ENCODE measurements around the gene APOB. TPM values are rescaled to one million over a fixed set of nuclear protein-coding genes. Genes with fewer than 3 reads are reported as not detected.

The APOB gene
- total RNA-seq, 1 donor from 2014 or later, result not detected

DNA sequence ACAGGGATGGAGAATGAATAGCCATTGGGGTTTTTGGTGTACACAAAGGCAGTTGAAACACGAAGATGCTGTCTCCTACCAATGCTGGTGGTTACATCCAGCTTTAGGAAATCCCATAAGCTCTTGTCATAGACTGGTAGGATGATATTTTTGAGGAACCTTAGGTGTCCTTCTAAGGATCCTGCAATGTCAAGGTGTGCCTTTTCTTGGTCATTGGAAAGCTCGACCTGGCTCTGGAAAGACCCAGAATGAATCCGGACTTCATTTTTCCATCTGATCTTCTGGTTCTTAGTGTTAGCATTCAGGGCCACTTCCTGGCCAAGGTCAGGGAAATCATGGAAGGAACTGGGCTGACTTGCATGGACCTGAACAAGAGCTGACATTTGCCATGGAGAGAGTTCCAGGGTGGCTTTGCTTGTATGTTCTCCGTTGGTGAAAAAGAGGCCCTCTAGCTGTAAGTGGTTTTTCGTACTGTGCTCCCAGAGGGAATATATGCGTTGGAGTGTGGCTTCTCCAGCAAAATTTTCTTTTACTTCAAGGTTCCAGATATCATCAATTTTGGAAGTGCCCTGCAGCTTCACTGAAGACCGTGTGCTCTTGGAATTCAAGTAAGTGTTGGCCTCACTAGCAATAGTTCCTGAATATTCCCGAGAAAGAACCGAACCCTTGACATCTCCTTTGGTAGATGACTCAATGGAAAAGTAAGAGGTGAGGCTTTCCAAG, 38.0 kb downstream of the APOB start:
- H3K27me3 Mint-ChIP-seq, result no peaks in the 10 kb centered on the region
- no peak for TF ChIP-seq CTCF (IDR thresholded peaks at IDR 0.05)

GRCh38 chr2:21005111-21005699, 38.7 kb downstream of the APOB start:
- ChIA-PET POLR2A (no interaction called here), CTCF (no interaction called here)
- Mint-ChIP-seq H3K36me3 (ENCODE audit: low read depth) (no peaks in the 10 kb centered on the region), H3K27ac (no peak overlapping the region), H3K9me3 (no peaks in the 10 kb centered on the region), H3K4me1 (no peaks in the 10 kb centered on the region), H3K27me3 (no peaks in the 10 kb centered on the region), H3K4me3 (no peak overlapping the region)
- intact Hi-C loops (cut with micrococcal nuclease), result no loop called here
- ATAC-seq (ENCODE audit: low read depth), result no peak
- no peak for DNase-seq
- TF ChIP-seq CTCF (IDR thresholded peaks at IDR 0.05), result no peak

More for the DNA sequence above, 38.0 kb downstream of the APOB start:
- intact Hi-C loops (cut with micrococcal nuclease), result no loop called here
- Mint-ChIP-seq H3K27ac (no peak overlapping the region), H3K4me1 (no peaks in the 10 kb centered on the region), H3K4me3 (no peak overlapping the region), H3K9me3 (no peaks in the 10 kb centered on the region), H3K36me3 (ENCODE audit: low read depth) (no peaks in the 10 kb centered on the region)
- POLR2A ChIA-PET, result no interaction called here
- CTCF ChIA-PET, result no interaction called here
- ATAC-seq (ENCODE audit: low read depth) (no peak), DNase-seq (no peak)

GRCh38 chr2:21004181-21004572, 39.7 kb downstream of the APOB start:
- TF ChIP-seq CTCF (IDR thresholded peaks at IDR 0.05), result no peak
- ChIA-PET CTCF (no interaction called here), POLR2A (no interaction called here)
- Mint-ChIP-seq H3K27me3 (no peaks in the 10 kb centered on the region), H3K36me3 (ENCODE audit: low read depth) (no peaks in the 10 kb centered on the region), H3K4me1 (no peaks in the 10 kb centered on the region), H3K27ac (no peak overlapping the region), H3K9me3 (no peaks in the 10 kb centered on the region), H3K4me3 (no peak overlapping the region)
- DNase-seq (no peak), ATAC-seq (ENCODE audit: low read depth) (no peak)
- intact Hi-C loops (cut with micrococcal nuclease), result no loop called here

DNA sequence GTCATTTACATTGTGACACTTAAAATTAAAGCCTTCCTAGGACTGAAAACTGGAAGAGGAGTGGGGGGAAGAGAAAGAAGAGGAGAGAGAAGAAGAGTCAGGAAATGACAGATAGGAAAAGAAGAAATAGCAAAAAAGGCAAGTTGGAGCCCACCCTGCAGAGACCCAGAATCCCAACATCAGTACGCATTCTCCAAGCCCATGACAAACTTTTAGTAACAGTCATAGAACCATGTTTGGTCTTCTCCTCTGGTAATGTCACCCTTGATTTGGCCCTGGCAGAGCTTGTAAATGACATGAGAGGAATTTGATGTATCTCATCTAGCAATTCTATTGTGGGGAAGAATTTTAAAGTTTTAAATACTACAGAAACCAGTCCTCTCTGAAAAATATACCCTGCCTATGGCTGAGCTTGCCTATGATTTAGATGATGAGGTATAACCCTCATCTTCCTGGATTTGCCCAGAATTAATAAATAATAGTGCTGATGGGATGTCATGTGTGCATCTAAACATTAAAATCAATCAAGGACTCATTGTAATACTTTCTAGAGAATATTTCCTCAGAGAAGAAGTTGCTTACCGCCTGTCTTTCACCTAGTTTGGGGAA, 40.2 kb downstream of the APOB start:
- no peaks in the 10 kb centered on the region for H3K4me1 Mint-ChIP-seq
- intact Hi-C loops (cut with micrococcal nuclease), result no loop called here
- POLR2A ChIA-PET, result no interaction called here
- TF ChIP-seq CTCF (IDR thresholded peaks at IDR 0.05), result no peak
- no peak overlapping the region for H3K4me3 Mint-ChIP-seq
- DNase-seq (no peak), ATAC-seq (ENCODE audit: low read depth) (no peak)
- no peaks in the 10 kb centered on the region for H3K9me3 Mint-ChIP-seq
- no peaks in the 10 kb centered on the region for H3K36me3 Mint-ChIP-seq (ENCODE audit: low read depth)
- no peaks in the 10 kb centered on the region for H3K27me3 Mint-ChIP-seq
- CTCF ChIA-PET, result no interaction called here
- no peak overlapping the region for H3K27ac Mint-ChIP-seq

- Mint-ChIP-seq H3K27me3 (no peaks in the 10 kb centered on the region), H3K27ac (no peak overlapping the region), H3K4me3 (no peak overlapping the region), H3K36me3 (ENCODE audit: low read depth) (no peaks in the 10 kb centered on the region), H3K4me1 (no peaks in the 10 kb centered on the region), H3K9me3 (no peaks in the 10 kb centered on the region)
- no peak for TF ChIP-seq CTCF (IDR thresholded peaks at IDR 0.05)
- ATAC-seq (ENCODE audit: low read depth) (no peak), DNase-seq (no peak)
- ChIA-PET POLR2A (no interaction called here), CTCF (no interaction called here)
- intact Hi-C loops (cut with micrococcal nuclease), result no loop called here
These were observed 41.1 kb downstream of the APOB start for GRCh38 chr2:21002814-21003192.
